Measurements from ENCODE around the gene STOML2. TPM values are rescaled to one million over a fixed set of nuclear protein-coding genes. Genes with fewer than 3 reads are reported as not detected.
A peak's percentile ranks its signal among the peaks of the same experiment; 100 is the strongest.

The STOML2 gene
- total RNA-seq, 1 donor from 2014 or later, result 83.1 TPM

- Histone ChIP-seq H3K4me2 (ENCODE audit: low read length) (peak overlapping the region; percentile 98), H3K9me3 (ENCODE audit: insufficient read depth, low read depth, low read length) (no peaks in the 10 kb centered on the region), H3K79me2 (ENCODE audit: insufficient read depth, low read length) (peaks cover 31% of the 10 kb centered on the region), H3K36me3 (ENCODE audit: insufficient read depth, low read length) (peaks cover 4% of the 10 kb centered on the region), H3K4me1 (ENCODE audit: insufficient read depth, low read length) (peaks cover 15% of the 10 kb centered on the region), H3K27ac (ENCODE audit: low read depth, low read length) (peak overlapping the region; percentile 80), H3K27me3 (ENCODE audit: insufficient read depth, low read length) (no peaks in the 10 kb centered on the region), H3K9ac (ENCODE audit: low read length) (peak overlapping the region; percentile 85), H4K20me1 (ENCODE audit: insufficient read depth, low read length) (peaks cover 8% of the 10 kb centered on the region), H2AFZ (ENCODE audit: low read depth, low read length) (peak overlapping the region; percentile 91), H3K4me3 (ENCODE audit: insufficient read depth, low read depth, low read length) (peak overlapping the region; percentile 80)
- H3K27me3 Mint-ChIP-seq (ENCODE audit: low read depth, unreplicated experiment), result no peaks in the 10 kb centered on the region
- H3K36me3 Mint-ChIP-seq (ENCODE audit: low read depth, unreplicated experiment), result peaks cover 9% of the 10 kb centered on the region
- FAIRE-seq, result no peak
- peaks cover 5% of the 10 kb centered on the region for H3K4me1 Mint-ChIP-seq (ENCODE audit: low read depth, unreplicated experiment)
- H3K9me3 Mint-ChIP-seq (ENCODE audit: unreplicated experiment), result no peaks in the 10 kb centered on the region
- H3K27ac Mint-ChIP-seq (ENCODE audit: unreplicated experiment), result peak overlapping the region; percentile 26
- no peak for DNase-seq (ENCODE audit: low read depth)
- TF ChIP-seq CTCF (IDR thresholded peaks at IDR 0.05; ENCODE audit: insufficient read depth, low read depth, low read length) (no peak), EZH2 (IDR thresholded peaks at IDR 0.05; ENCODE audit: insufficient read depth, low read length) (no peak)
- peak overlapping the region; percentile 87 for H3K4me3 Mint-ChIP-seq (ENCODE audit: unreplicated experiment)
Measured at GRCh38 chr9:35079041-35079425, 23.9 kb downstream of the STOML2 start.

DNA sequence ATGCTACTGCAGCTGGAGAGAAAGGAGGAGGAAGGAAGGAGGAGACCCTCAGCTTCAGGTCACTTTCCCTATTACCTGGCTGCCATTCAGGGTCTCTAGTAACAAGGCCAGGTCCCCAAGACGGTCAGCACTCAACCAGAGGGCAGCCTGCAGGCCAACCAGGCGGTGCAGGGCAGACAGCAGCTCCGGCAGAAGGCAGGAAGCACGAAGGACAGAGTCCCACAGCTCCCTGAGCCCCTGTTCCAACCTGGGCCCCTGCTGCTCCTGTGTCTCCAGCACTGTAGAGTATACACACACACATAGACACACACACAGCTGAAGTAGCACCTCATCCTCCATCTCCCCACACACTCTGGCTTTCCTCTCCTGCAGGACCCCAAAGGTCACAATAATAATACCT is 24.9 kb downstream of the STOML2 start:
- peaks cover 21% of the 10 kb centered on the region for H3K4me1 ChIP-seq (ENCODE audit: insufficient read depth, low read length)
- H3K27me3 ChIP-seq (ENCODE audit: insufficient read depth, low read length), result no peaks in the 10 kb centered on the region
- peaks cover 8% of the 10 kb centered on the region for H3K36me3 ChIP-seq (ENCODE audit: insufficient read depth, low read length)
- no peak overlapping the region for H2AFZ ChIP-seq (ENCODE audit: low read depth, low read length)
- FAIRE-seq (no peak), DNase-seq (ENCODE audit: low read depth) (no peak)
- TF ChIP-seq EZH2 (IDR thresholded peaks at IDR 0.05; ENCODE audit: insufficient read depth, low read length) (no peak), CTCF (IDR thresholded peaks at IDR 0.05; ENCODE audit: insufficient read depth, low read depth, low read length) (no peak)
- peak overlapping the region; percentile 85 for H3K9ac ChIP-seq (ENCODE audit: low read length)
- H3K4me3 ChIP-seq (ENCODE audit: insufficient read depth, low read depth, low read length), result peak overlapping the region; percentile 80
- H3K79me2 ChIP-seq (ENCODE audit: insufficient read depth, low read length), result peaks cover 31% of the 10 kb centered on the region
- no peak overlapping the region for H3K27ac ChIP-seq (ENCODE audit: low read depth, low read length)
- Mint-ChIP-seq H3K27me3 (ENCODE audit: low read depth, unreplicated experiment) (no peaks in the 10 kb centered on the region), H3K9me3 (ENCODE audit: unreplicated experiment) (peaks cover 4% of the 10 kb centered on the region), H3K4me3 (ENCODE audit: unreplicated experiment) (peak overlapping the region; percentile 87), H3K4me1 (ENCODE audit: low read depth, unreplicated experiment) (peaks cover 5% of the 10 kb centered on the region), H3K27ac (ENCODE audit: unreplicated experiment) (no peak overlapping the region), H3K36me3 (ENCODE audit: low read depth, unreplicated experiment) (peaks cover 13% of the 10 kb centered on the region)
- no peaks in the 10 kb centered on the region for H3K9me3 ChIP-seq (ENCODE audit: insufficient read depth, low read depth, low read length)
- peak overlapping the region; percentile 98 for H3K4me2 ChIP-seq (ENCODE audit: low read length)
- peaks cover 8% of the 10 kb centered on the region for H4K20me1 ChIP-seq (ENCODE audit: insufficient read depth, low read length)

- TF ChIP-seq CTCF (IDR thresholded peaks at IDR 0.05; ENCODE audit: insufficient read depth, low read depth, low read length) (no peak), EZH2 (IDR thresholded peaks at IDR 0.05; ENCODE audit: insufficient read depth, low read length) (no peak)
- Histone ChIP-seq H3K9ac (ENCODE audit: low read length) (no peak overlapping the region), H3K27ac (ENCODE audit: low read depth, low read length) (no peak overlapping the region), H3K4me1 (ENCODE audit: insufficient read depth, low read length) (peaks cover 24% of the 10 kb centered on the region), H3K79me2 (ENCODE audit: insufficient read depth, low read length) (peaks cover 36% of the 10 kb centered on the region), H3K4me2 (ENCODE audit: low read length) (no peak overlapping the region), H2AFZ (ENCODE audit: low read depth, low read length) (no peak overlapping the region), H4K20me1 (ENCODE audit: insufficient read depth, low read length) (peaks cover 11% of the 10 kb centered on the region), H3K9me3 (ENCODE audit: insufficient read depth, low read depth, low read length) (no peaks in the 10 kb centered on the region), H3K27me3 (ENCODE audit: insufficient read depth, low read length) (no peaks in the 10 kb centered on the region), H3K4me3 (ENCODE audit: insufficient read depth, low read depth, low read length) (no peak overlapping the region), H3K36me3 (ENCODE audit: insufficient read depth, low read length) (peaks cover 8% of the 10 kb centered on the region)
- Mint-ChIP-seq H3K4me3 (ENCODE audit: unreplicated experiment) (no peak overlapping the region), H3K27ac (ENCODE audit: unreplicated experiment) (no peak overlapping the region), H3K4me1 (ENCODE audit: low read depth, unreplicated experiment) (peaks cover 5% of the 10 kb centered on the region), H3K9me3 (ENCODE audit: unreplicated experiment) (peaks cover 4% of the 10 kb centered on the region), H3K36me3 (ENCODE audit: low read depth, unreplicated experiment) (peaks cover 13% of the 10 kb centered on the region), H3K27me3 (ENCODE audit: low read depth, unreplicated experiment) (no peaks in the 10 kb centered on the region)
- FAIRE-seq (no peak), DNase-seq (ENCODE audit: low read depth) (no peak)
Measured at GRCh38 chr9:35076848-35077247, 26.1 kb downstream of the STOML2 start.
